Frontal cortex (tissue), 4 donors: ENCODE results near the gene OLA1. TPM values are rescaled to one million over a fixed set of nuclear protein-coding genes. Genes with fewer than 3 reads are reported as not detected.

ENCODE experiments used
- DNase-seq, 2 donors: peaks; one replicate each; pipeline ENCODE4 v3.0.0; 2012; ENCODE audit warnings: low spot score in 2 of 2
- FAIRE-seq: peaks from 2 replicates; lab custom pipeline; 2012; peaks lifted over from hg19 to GRCh38; lab: Jason Lieb, UNC
- total RNA-seq: library from RNA; depleted of rRNA; stranded (reverse); fragments of >200 nt; gene quantifications from one replicate; pipeline ENCODE4 v1.2.3, GENCODE V29; 2014
- donor health status: control.
- donor health status: control.
- donor health status: control.

The OLA1 gene
- total RNA-seq, 1 donor from 2014 or later, result 114 TPM

- DNase-seq, result no peak
- no peak for FAIRE-seq
Observed at GRCh38 chr2:174047746-174048145, 200.6 kb downstream of the OLA1 start.

GRCh38 chr2:174046172-174046571 is 202.2 kb downstream of the OLA1 start:
- FAIRE-seq (no peak), DNase-seq (no peak)

GRCh38 chr2:174044556-174044955 is 203.8 kb downstream of the OLA1 start:
- FAIRE-seq (no peak), DNase-seq (no peak)

GRCh38 chr2:174040417-174040701 is 208.0 kb downstream of the OLA1 start:
- FAIRE-seq (no peak), DNase-seq (no peak)

- no peak for FAIRE-seq
Observed at GRCh38 chr2:174039551-174040416, 208.5 kb downstream of the OLA1 start.

GRCh38 chr2:174038462-174038861 is 209.9 kb downstream of the OLA1 start:
- DNase-seq (no peak), FAIRE-seq (no peak)

More at GRCh38 chr2:174039551-174040416, 208.5 kb downstream of the OLA1 start:
- DNase-seq, result peak; percentile 47 to 65

GRCh38 chr2:174036825-174037224 is 211.5 kb downstream of the OLA1 start:
- FAIRE-seq (no peak), DNase-seq (no peak)

GRCh38 chr2:174035981-174036742 is 212.2 kb downstream of the OLA1 start:
- DNase-seq, result no peak
- FAIRE-seq, result no peak

GRCh38 chr2:174035117-174035635 is 213.2 kb downstream of the OLA1 start:
- FAIRE-seq, result no peak
- DNase-seq, result no peak

GRCh38 chr2:174033163-174033550 is 215.2 kb downstream of the OLA1 start:
- FAIRE-seq, result no peak
- DNase-seq, result no peak

- FAIRE-seq (no peak), DNase-seq (no peak)
Observed at GRCh38 chr2:174031226-174031625, 217.1 kb downstream of the OLA1 start.

GRCh38 chr2:174028935-174029334 is 219.4 kb downstream of the OLA1 start:
- FAIRE-seq (no peak), DNase-seq (no peak)

GRCh38 chr2:174027956-174028355 is 220.4 kb downstream of the OLA1 start:
- FAIRE-seq (no peak), DNase-seq (no peak)

- no peak for DNase-seq
- FAIRE-seq, result no peak
Observed at GRCh38 chr2:174026122-174026845, 222.0 kb downstream of the OLA1 start.

GRCh38 chr2:174025271-174026121 is 222.8 kb downstream of the OLA1 start:
- FAIRE-seq (no peak), DNase-seq (no peak)

- FAIRE-seq (no peak), DNase-seq (no peak)
Observed at GRCh38 chr2:174024524-174025270, 223.6 kb downstream of the OLA1 start.

- DNase-seq (no peak), FAIRE-seq (no peak)
Observed at GRCh38 chr2:174023591-174024523, 224.5 kb downstream of the OLA1 start.
